ENCODE data around the gene EME2. TPM values are rescaled to one million over a fixed set of nuclear protein-coding genes. Genes with fewer than 3 reads are reported as not detected.

EME2 gene
- total RNA-seq, 1 donor from 2014 or later, result 6.8 TPM

- ATAC-seq (no peak), DNase-seq (ENCODE audit: low spot score) (peak; percentile 42)
Observed at GRCh38 chr16:1745181-1745899, 27.3 kb upstream of the EME2 start.

- DNase-seq (ENCODE audit: low spot score) (no peak), ATAC-seq (no peak)
Observed at GRCh38 chr16:1745900-1746692, 26.5 kb upstream of the EME2 start.

- DNase-seq (ENCODE audit: low spot score) (no peak), ATAC-seq (no peak)
Observed at GRCh38 chr16:1746693-1747195, 25.9 kb upstream of the EME2 start.

- DNase-seq (ENCODE audit: low spot score), result no peak
- no peak for ATAC-seq
Observed at GRCh38 chr16:1747934-1748333, 24.7 kb upstream of the EME2 start.

- DNase-seq (ENCODE audit: low spot score) (no peak), ATAC-seq (no peak)
Observed at GRCh38 chr16:1749152-1750117, 23.2 kb upstream of the EME2 start.

- DNase-seq (ENCODE audit: low spot score), result no peak
- ATAC-seq, result no peak
Observed at GRCh38 chr16:1751946-1752345, 20.7 kb upstream of the EME2 start.

GRCh38 chr16:1752853-1753252 is 19.8 kb upstream of the EME2 start:
- ATAC-seq, result no peak
- no peak for DNase-seq (ENCODE audit: low spot score)

GRCh38 chr16:1754204-1754603 is 18.4 kb upstream of the EME2 start:
- DNase-seq (ENCODE audit: low spot score), result no peak
- no peak for ATAC-seq

- DNase-seq (ENCODE audit: low spot score), result no peak
- ATAC-seq, result no peak
Observed at GRCh38 chr16:1757714-1758461, 14.7 kb upstream of the EME2 start.

GRCh38 chr16:1758923-1759322 is 13.7 kb upstream of the EME2 start:
- ATAC-seq (no peak), DNase-seq (ENCODE audit: low spot score) (no peak)

- no peak for ATAC-seq
- DNase-seq (ENCODE audit: low spot score), result no peak
Observed at GRCh38 chr16:1759511-1759910, 13.1 kb upstream of the EME2 start.

- DNase-seq (ENCODE audit: low spot score), result no peak
- ATAC-seq, result no peak
Observed at GRCh38 chr16:1760911-1761310, 11.7 kb upstream of the EME2 start.

- no peak for DNase-seq (ENCODE audit: low spot score)
- ATAC-seq, result no peak
Observed at GRCh38 chr16:1761751-1762150, 10.9 kb upstream of the EME2 start.

- ATAC-seq (no peak), DNase-seq (ENCODE audit: low spot score) (no peak)
Observed at GRCh38 chr16:1762196-1762878, 10.3 kb upstream of the EME2 start.

GRCh38 chr16:1762879-1763520 is 9.6 kb upstream of the EME2 start:
- ATAC-seq, result peak; percentile 3
- no peak for DNase-seq (ENCODE audit: low spot score)

- DNase-seq (ENCODE audit: low spot score) (no peak), ATAC-seq (no peak)
Observed at GRCh38 chr16:1763521-1764511, 8.8 kb upstream of the EME2 start.

- ATAC-seq, result no peak
- no peak for DNase-seq (ENCODE audit: low spot score)
Observed at GRCh38 chr16:1764971-1765370, 7.6 kb upstream of the EME2 start.

- no peak for DNase-seq (ENCODE audit: low spot score)
Observed at GRCh38 chr16:1765826-1766225, 6.8 kb upstream of the EME2 start.

More at GRCh38 chr16:1765826-1766225, 6.8 kb upstream of the EME2 start:
- ATAC-seq, result no peak

Data from left lobe of liver (tissue), 2 donors.